GM12878 (cell line): ENCODE results near the gene LY6G5C.
A peak's percentile ranks its signal among the peaks of the same experiment; 100 is the strongest.

Experiments
- BACH1 ChIP-seq: fragments of 450-650 bp; IDR thresholded peaks from 2 replicates; pipeline ENCODE4 v1.6.1; 2017; ENCODE audit warnings: mild to moderate bottlenecking, borderline replicate concordance
- BMI1 ChIP-seq: fragments of 450-650 bp; IDR thresholded peaks from 2 replicates; pipeline ENCODE4 v1.6.1; 2016; ENCODE audit warnings: mild to moderate bottlenecking, moderate library complexity, borderline replicate concordance
- MYC ChIP-seq: IDR thresholded peaks from 2 replicates; pipeline ENCODE4 v1.6.1; 2011; ENCODE audit warnings: mild to moderate bottlenecking, low read length, moderate library complexity, inconsistent platforms; ENCODE audit not compliant: insufficient read depth, insufficient replicate concordance, insufficient read length, severe bottlenecking
- POLR2AphosphoS5 ChIP-seq: IDR thresholded peaks from 2 replicates; pipeline ENCODE4 v1.6.1; 2011; ENCODE audit warnings: mild to moderate bottlenecking, low read length, inconsistent platforms
- YBX1 ChIP-seq: fragments of 450-650 bp; IDR thresholded peaks from 2 replicates; pipeline ENCODE4 v1.6.1; 2016; ENCODE audit warnings: antibody characterized with exemption
- TF ChIP-seq, protein P1 (sequence below): IDR thresholded peaks from 2 replicates; pipeline ENCODE4 v1.6.1; 2012; ENCODE audit warnings: low read depth, low read length, improper control_type of control experiment
- TF ChIP-seq, protein P2 (sequence below): IDR thresholded peaks from 2 replicates; pipeline ENCODE4 v1.6.1; 2011; ENCODE audit warnings: borderline replicate concordance, low read depth, mild to moderate bottlenecking, moderate library complexity, mixed read lengths, low read length; ENCODE audit not compliant: insufficient read depth; ENCODE audit errors: extremely low read length
- TF ChIP-seq, protein P3 (sequence below): IDR thresholded peaks from 2 replicates; pipeline ENCODE4 v1.6.1; 2011; ENCODE audit warnings: low read depth, low read length, improper control_type of control experiment, borderline replicate concordance
- TF ChIP-seq, protein P4 (sequence below): fragments of 450-650 bp; IDR thresholded peaks from 2 replicates; pipeline ENCODE4 v1.6.1; 2016; ENCODE audit warnings: mild to moderate bottlenecking
- TF ChIP-seq, protein P5 (sequence below), 3 experiments: IDR thresholded peaks in 2 of 3; conservative IDR thresholded peaks in 1 of 3; 2 replicates each; pipeline ENCODE4 v1.5.1; 2011; ENCODE audit warnings: low read depth in 3 of 3, low read length in 3 of 3, mild to moderate bottlenecking in 3 of 3, control low read depth in 2 of 3, moderate library complexity in 2 of 3, inconsistent platforms in 1 of 3, mixed read lengths in 1 of 3; ENCODE audit not compliant: control insufficient read depth in 2 of 3, insufficient read depth in 1 of 3; ENCODE audit errors: extremely low read depth in 1 of 3

DNA sequence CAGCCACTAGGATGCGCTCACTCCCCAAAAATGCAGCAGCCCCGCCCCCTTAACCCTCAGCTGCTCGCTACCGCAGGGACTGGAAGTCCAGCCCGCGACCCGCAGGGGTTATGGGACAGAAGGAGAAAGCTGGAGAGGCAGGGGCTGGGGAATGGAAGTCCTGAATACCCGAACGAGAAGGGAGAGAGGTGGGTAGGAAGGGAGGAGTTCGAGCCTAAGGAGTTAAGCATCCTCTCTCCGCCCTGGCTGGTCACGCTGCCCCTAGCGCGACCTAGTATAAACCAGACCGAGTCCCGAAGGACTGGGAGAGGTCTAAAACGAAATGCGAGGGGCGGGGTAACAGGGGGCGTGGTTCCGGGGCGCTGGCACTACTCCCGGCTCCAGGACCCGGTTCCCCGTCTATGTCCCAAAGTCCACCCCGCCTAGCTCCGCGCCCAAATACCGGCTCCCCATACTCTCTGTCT lies 48.7 kb upstream of the LY6G5C start:
- no peak for TF ChIP-seq BMI1
- no peak for TF ChIP-seq MYC
- TF ChIP-seq, protein P1, sequence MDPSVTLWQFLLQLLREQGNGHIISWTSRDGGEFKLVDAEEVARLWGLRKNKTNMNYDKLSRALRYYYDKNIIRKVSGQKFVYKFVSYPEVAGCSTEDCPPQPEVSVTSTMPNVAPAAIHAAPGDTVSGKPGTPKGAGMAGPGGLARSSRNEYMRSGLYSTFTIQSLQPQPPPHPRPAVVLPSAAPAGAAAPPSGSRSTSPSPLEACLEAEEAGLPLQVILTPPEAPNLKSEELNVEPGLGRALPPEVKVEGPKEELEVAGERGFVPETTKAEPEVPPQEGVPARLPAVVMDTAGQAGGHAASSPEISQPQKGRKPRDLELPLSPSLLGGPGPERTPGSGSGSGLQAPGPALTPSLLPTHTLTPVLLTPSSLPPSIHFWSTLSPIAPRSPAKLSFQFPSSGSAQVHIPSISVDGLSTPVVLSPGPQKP, result no peak
- TF ChIP-seq, protein P2, sequence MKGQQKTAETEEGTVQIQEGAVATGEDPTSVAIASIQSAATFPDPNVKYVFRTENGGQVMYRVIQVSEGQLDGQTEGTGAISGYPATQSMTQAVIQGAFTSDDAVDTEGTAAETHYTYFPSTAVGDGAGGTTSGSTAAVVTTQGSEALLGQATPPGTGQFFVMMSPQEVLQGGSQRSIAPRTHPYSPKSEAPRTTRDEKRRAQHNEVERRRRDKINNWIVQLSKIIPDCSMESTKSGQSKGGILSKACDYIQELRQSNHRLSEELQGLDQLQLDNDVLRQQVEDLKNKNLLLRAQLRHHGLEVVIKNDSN, result no peak
- TF ChIP-seq POLR2AphosphoS5, result no peak
- no peak for TF ChIP-seq BACH1
- no peak for TF ChIP-seq YBX1
- TF ChIP-seq, protein P3, sequence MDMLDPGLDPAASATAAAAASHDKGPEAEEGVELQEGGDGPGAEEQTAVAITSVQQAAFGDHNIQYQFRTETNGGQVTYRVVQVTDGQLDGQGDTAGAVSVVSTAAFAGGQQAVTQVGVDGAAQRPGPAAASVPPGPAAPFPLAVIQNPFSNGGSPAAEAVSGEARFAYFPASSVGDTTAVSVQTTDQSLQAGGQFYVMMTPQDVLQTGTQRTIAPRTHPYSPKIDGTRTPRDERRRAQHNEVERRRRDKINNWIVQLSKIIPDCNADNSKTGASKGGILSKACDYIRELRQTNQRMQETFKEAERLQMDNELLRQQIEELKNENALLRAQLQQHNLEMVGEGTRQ, result no peak
- TF ChIP-seq, protein P4, sequence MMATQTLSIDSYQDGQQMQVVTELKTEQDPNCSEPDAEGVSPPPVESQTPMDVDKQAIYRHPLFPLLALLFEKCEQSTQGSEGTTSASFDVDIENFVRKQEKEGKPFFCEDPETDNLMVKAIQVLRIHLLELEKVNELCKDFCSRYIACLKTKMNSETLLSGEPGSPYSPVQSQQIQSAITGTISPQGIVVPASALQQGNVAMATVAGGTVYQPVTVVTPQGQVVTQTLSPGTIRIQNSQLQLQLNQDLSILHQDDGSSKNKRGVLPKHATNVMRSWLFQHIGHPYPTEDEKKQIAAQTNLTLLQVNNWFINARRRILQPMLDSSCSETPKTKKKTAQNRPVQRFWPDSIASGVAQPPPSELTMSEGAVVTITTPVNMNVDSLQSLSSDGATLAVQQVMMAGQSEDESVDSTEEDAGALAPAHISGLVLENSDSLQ, result no peak
- TF ChIP-seq, protein P5, sequence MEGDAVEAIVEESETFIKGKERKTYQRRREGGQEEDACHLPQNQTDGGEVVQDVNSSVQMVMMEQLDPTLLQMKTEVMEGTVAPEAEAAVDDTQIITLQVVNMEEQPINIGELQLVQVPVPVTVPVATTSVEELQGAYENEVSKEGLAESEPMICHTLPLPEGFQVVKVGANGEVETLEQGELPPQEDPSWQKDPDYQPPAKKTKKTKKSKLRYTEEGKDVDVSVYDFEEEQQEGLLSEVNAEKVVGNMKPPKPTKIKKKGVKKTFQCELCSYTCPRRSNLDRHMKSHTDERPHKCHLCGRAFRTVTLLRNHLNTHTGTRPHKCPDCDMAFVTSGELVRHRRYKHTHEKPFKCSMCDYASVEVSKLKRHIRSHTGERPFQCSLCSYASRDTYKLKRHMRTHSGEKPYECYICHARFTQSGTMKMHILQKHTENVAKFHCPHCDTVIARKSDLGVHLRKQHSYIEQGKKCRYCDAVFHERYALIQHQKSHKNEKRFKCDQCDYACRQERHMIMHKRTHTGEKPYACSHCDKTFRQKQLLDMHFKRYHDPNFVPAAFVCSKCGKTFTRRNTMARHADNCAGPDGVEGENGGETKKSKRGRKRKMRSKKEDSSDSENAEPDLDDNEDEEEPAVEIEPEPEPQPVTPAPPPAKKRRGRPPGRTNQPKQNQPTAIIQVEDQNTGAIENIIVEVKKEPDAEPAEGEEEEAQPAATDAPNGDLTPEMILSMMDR (IDR thresholded peaks at IDR 0.05 in 2 of 3, conservative IDR thresholded peaks at IDR 0.05 in 1 of 3; ENCODE audit: control insufficient read depth in 2 of 3, extremely low read depth in 1 of 3, insufficient read depth in 1 of 3, low read depth in 3 of 3, low read length in 3 of 3), result peak in 2 of 3 experiments; percentile 84 to 94; a peak in 3 of 6 replicates
